GM18517 (cell line): ENCODE data around the gene SLC35F3.

Experiments
- ATAC-seq: cut with Tn5 transposase; IDR thresholded peaks from one replicate; pipeline ENCODE4 v1.9.1; 2021; ENCODE audit warnings: mild to moderate bottlenecking, moderate library complexity; ENCODE audit not compliant: unreplicated experiment

SLC35F3 gene

GRCh38 chr1:234309598-234310459, 405.4 kb downstream of the SLC35F3 start:
- ATAC-seq, result peak; percentile 90

DNA sequence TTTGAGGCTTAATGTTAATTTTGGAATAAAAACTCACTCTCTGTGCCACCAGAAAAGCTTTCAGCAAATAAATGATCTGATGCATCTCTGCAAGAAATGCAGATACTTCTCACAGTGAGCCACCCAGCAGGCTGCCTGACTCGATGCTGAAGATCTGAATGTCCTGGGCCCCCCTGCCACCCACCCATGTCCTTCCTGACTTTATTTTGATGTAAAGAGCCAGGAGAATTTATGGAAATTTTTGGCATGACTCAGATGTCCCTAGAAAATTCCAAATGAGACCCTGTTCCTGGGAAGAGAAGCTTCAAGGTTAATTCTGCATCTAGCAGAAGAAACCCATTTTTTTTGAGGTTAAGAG, 406.0 kb downstream of the SLC35F3 start:
- ATAC-seq, result no peak

- ATAC-seq, result no peak
Measured at GRCh38 chr1:234311414-234311813, 406.9 kb downstream of the SLC35F3 start.

- no peak for ATAC-seq
Measured at GRCh38 chr1:234313171-234313570, 408.7 kb downstream of the SLC35F3 start.

DNA sequence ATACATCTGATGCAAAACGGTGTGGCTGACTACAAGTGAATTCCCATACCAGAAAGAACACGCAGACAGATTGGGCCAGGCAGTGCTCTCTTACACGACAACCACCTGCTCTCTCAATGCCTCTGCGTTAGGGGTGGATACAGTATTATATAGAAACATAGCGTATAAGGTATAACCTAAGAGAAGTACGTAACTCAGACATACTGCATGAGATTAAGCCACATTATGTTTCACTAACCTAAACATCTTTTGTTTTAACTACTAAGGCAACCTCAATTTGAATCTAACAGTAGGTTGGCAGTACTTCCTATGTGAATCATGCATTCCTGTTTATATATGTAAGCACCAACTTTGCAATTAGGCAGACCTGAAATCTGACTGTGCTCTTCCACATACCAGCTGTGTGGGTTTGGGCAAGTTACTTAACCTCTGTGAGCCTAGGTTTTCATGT, 410.6 kb downstream of the SLC35F3 start:
- ATAC-seq, result no peak

DNA sequence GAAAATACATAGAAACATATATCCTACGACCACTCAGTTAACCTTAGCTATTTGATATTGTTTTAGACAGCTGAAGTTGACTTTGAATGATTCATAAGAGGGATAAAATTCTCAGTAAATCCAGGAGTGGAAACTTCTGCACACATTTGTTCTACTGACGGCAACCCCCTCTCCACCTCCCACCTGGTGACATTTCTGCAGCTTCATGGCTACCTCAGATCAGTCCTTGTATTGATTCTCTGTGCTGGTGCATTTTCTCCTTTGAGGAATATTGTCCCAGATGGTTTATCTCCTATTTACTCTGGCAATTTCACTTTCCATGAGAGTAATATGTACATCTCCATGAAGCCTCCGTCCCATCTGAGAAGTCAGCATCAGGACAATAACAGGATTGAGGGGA, 411.1 kb downstream of the SLC35F3 start:
- ATAC-seq, result no peak

DNA sequence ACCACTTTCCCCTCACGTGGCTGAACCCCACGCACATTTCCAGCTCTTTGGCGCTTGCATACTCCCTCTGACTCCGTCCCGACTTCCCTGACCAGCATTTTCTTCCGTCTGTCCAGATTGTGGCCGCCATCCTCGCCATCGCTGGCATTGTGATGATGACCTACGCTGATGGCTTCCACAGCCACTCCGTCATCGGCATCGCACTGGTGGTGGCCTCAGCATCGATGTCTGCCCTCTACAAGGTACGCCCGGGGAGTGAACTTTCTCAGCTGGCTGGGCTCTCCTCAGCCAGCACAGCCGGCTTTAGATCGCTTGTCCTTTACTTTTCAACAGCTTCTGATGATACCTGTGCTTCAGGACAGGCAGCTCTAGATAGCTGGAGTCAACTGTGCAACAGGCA, 412.0 kb downstream of the SLC35F3 start:
- ATAC-seq, result no peak

DNA sequence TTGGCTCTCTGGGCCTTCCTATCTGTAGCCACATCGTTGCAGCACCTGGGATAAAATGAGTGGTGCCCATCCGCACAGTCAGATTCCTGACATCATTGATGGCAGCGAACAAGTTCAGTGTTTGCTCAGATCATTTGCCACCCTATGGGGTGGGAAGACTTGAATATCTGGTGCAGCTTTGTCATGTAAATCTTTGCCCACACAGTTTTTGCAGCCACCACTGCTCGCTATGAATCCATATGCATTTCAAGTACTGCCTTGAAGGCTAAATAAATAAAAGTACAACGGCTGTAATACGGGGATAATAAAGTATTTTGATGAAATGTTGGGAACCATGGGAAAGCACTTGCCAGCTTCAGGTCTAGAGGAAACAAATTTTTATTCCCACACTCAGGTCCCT, 412.5 kb downstream of the SLC35F3 start:
- no peak for ATAC-seq

GRCh38 chr1:234320069-234320468, 415.6 kb downstream of the SLC35F3 start:
- no peak for ATAC-seq

DNA sequence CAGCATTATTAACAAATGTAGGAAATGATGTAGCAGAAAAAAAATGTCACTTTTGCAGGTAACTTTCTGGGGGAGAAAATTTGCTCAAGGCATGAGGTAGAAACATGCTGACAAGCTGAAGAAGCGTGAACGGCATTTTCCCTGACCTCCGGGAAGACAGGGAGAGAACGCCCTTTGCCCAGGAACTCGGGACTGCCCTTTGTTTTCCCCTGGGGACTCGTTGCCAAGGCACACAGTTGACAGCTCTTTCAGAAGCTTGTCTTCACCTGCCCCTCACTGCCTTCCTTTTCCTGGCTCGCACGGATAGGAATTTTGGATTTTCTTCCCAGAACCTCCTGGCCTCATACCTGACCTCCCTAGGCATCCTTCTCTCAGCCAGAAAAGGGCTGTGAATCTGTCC, 416.1 kb downstream of the SLC35F3 start:
- ATAC-seq, result no peak

DNA sequence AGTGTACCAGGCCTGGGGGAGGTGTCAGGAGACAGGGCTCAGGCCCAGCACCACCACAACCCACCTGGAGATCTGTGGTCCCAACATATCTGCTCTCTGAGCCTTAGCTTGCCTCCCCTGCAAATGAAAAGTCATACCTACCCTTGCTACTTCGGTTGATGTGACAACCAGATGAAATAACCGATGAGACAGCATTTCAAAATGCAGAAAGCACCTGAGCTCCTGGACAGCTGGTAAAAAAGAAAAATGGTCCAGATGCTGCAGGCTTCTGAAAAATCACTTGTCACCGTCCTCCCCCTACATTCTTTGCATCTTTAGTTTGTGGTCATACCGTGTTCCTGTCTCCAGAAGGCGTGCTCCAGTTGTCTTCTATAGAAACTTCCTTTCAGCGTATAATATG, 416.8 kb downstream of the SLC35F3 start:
- no peak for ATAC-seq

- ATAC-seq, result no peak
Measured at GRCh38 chr1:234322097-234322496, 417.6 kb downstream of the SLC35F3 start.

GRCh38 chr1:234322979-234323378, 418.5 kb downstream of the SLC35F3 start:
- ATAC-seq, result no peak

DNA sequence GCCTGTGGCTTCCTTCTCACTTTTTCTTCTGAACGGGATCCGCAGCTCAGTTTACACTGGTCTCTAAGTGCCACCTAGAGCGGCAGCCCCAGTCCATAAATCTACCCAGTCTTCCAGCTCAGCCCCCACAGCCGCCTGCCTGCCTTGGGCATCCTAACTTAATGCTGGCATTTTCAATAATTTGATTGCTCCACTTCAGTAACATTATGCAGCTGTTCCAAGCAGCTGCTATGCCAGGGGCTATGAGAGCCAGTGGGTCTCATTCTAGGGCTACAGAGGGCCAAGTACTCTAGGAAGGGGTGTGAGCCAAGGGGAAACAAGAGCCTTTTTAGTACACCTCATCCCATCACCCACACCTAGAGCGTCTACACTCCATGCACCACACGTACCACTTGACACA, 420.3 kb downstream of the SLC35F3 start:
- no peak for ATAC-seq

- no peak for ATAC-seq
Measured at GRCh38 chr1:234325878-234326496, 421.5 kb downstream of the SLC35F3 start.

GRCh38 chr1:234326497-234327366, 422.3 kb downstream of the SLC35F3 start:
- ATAC-seq, result no peak

GRCh38 chr1:234327577-234328164, 423.2 kb downstream of the SLC35F3 start:
- ATAC-seq, result no peak

- ATAC-seq, result no peak
Measured at GRCh38 chr1:234330843-234331215, 426.4 kb downstream of the SLC35F3 start.

DNA sequence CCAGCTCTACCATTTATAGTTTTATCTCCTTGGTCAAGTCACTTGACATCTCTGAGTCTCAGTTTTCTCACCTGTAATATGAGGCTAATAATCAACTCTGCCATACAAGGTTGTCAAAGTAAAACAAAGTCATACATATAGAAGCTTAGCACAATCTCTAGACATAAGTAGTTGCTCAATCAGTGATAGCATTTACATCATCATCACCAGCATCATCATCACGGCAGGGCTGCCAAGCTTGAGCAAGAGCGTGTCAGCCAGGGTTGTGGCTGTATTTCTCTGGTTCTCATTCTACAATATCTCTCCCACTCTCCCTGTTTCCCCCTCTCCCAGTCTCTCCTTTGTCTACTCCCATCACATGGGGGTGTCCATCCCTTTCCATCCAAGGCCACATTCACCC, 427.0 kb downstream of the SLC35F3 start:
- ATAC-seq, result no peak

DNA sequence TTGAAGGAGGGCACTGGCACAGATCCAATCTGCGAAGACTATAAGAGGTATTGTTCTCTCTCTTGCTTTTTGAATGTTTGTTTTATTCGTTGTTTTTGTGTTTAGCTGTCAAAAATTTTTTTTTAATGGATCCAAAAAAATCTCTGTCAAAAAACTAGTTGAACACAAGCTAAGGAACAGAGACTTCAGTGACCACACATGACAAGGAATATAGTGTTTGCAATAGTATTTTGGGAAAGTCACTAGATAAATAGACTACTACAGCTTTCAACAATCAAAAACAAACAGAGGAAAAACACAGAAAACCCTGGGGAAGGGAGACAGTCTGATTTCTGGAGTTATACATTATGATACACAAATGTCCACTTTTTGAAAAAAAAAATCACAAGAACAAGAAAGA, 431.9 kb downstream of the SLC35F3 start:
- ATAC-seq, result no peak

DNA sequence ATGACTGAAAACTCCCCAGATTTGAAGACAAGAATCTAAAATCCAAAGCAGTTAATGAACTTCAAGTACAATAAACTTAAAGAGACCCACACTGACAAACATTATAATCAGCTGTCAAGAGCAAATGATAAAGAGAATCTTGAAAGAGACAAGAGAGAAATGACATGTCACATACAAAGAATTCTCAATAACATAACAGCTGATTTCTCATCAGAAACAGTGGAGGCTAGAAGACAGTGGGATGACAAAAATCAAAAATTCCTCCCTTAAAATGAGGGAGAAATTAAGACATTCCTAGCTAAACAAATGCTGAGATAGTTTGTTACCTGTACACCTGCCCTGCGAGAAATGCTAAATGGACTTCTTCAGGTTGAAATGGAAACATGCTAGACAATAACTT, 432.8 kb downstream of the SLC35F3 start:
- ATAC-seq, result no peak
